Fibroblast of skin of back (primary cell): ENCODE measurements around the gene ZNF683. TPM values are rescaled to one million over a fixed set of nuclear protein-coding genes. Genes with fewer than 3 reads are reported as not detected.
"Not testable (repeated sequence)": the region's sequence is repeated elsewhere in the genome, so short reads cannot be mapped to it uniquely, and the experiment has no call there.

ENCODE experiments used
- DNase-seq: peaks from one replicate; pipeline ENCODE4 v3.0.0-alpha.2; 2013
- polyA plus RNA-seq, 2 experiments: library from polyadenylated mRNA; unstranded; fragments of 120-200 nt; gene quantifications; one replicate each; pipeline ENCODE4 v1.2.1, GENCODE V29; 2013; ENCODE audit not compliant: insufficient read length in 2 of 2

Gene ZNF683
- not detected for polyA plus RNA-seq (2013, experiment 1 of 2; ENCODE audit: insufficient read length)
- polyA plus RNA-seq (2013, experiment 2 of 2; ENCODE audit: insufficient read length), result not detected

DNA sequence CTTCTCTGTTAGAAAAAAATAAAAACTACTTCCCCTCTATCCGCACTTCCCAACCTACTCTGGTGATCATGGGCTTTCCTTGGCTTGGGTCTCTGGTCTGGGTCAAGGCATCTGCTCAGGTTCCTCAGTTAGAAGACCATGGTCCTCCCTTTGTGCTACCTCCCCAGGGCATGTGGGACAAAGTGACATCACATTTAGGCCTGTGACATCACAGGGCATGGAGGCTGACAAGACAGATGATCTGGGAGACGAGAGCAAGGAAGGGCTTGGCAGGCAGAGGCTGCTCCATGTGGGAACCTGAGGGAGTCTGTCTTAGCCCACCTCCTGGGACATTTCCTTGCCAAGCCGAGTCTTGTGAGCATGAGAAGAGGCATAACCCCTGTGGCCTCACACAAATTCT lies at the start of gene ZNF683:
Gene ZNF683 (minus strand): TSS at position 140 of the 400 bp plus-strand sequence. CDS start 4,179 bp downstream, outside the sequence.
- not testable (repeated sequence) for DNase-seq

DNA sequence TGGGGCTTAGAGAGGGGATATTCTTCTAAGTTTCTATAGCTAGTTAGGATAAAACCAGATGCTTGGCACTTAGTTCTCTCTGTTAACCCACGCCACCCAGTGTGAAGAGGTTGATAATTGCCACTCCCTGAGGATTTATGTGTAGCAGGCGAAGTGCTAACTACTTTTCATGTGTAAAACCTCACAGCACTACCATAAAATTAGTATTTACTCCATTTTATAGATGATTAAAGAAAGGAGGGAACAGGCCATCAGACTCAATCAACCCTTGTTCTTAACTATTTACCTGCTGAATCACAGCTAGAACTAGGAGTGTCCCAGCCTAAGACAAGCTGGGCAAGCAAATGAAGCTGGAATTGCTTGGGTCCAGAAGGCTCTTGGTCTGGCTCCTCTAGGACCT lies 46.9 kb upstream of the ZNF683 start:
- DNase-seq, result no peak

GRCh38 chr1:26418865-26419349 lies 46.4 kb upstream of the ZNF683 start:
- DNase-seq, result peak; percentile 31

DNA sequence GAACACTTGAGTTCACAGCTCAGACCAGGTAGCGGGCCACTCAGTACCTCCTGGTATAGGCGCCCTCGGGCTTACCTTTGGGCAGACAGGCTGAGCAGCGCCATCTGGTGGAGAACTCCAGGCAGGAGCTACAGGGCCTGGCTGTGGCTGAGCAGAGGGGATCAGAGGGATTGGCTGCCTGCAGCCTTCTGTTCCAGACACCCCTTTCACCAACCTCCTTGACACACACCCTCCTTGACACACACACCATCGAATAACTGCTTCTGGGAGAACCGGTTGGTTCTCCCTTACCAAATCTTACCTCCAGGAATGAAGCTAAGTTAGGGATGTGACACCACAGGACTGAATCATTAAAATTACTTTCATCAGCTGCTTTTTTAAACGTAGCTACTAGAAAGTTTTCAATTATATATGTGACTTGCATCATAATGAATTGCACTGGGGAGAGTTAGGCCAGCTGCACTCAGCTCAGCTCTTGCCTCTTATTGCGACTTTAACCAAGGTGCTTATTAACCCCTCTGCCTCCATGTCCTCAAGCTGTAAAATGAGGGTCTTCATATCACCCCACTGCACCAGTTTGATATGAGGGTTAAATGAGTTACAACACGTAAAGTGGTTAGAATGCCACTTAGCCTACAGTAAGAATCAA lies 44.7 kb upstream of the ZNF683 start:
- peak; percentile 50 for DNase-seq

- no peak for DNase-seq
These were observed 40.5 kb upstream of the ZNF683 start for GRCh38 chr1:26413031-26413430.

GRCh38 chr1:26412180-26412840 lies 39.8 kb upstream of the ZNF683 start:
- peak; percentile 6 for DNase-seq

GRCh38 chr1:26411624-26412074 lies 39.1 kb upstream of the ZNF683 start:
- DNase-seq, result no peak

- DNase-seq, result no peak
These were observed 38.4 kb upstream of the ZNF683 start, which contains the start of gene LIN28A for GRCh38 chr1:26410706-26411623. Gene LIN28A, plus strand, starts transcription at chr1:26410817. Its CDS starts 75 bp downstream, at chr1:26410892.

GRCh38 chr1:26409191-26409807 lies 36.7 kb upstream of the ZNF683 start:
- DNase-seq, result no peak

DNA sequence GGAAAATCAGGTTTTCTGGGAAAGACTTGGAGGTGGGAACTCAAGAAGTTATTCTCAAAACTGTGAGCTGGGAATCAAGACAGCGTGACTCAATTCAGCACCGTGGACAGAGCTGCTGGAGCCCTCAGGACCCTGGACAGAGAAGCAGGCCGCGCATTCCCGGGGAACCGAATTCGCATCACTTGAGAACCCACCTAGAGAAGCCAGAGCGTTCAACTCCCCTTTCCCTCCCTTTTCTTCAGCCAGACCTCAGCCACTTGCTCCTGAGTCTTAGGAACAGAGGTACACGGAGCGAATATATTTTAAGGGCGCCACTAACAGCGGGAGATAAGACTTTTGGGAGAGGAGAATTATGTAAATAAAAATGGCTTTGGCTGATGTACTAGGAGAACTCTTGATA lies 36.1 kb upstream of the ZNF683 start:
- peak; percentile 71 for DNase-seq

- peak; percentile 95 for DNase-seq
These were observed 32.8 kb upstream of the ZNF683 start for GRCh38 chr1:26405281-26405915.

- peak; percentile 72 for DNase-seq
These were observed 32.1 kb upstream of the ZNF683 start for GRCh38 chr1:26404641-26405040.

- peak; percentile 15 for DNase-seq
These were observed 31.1 kb upstream of the ZNF683 start for GRCh38 chr1:26403656-26404055.

DNA sequence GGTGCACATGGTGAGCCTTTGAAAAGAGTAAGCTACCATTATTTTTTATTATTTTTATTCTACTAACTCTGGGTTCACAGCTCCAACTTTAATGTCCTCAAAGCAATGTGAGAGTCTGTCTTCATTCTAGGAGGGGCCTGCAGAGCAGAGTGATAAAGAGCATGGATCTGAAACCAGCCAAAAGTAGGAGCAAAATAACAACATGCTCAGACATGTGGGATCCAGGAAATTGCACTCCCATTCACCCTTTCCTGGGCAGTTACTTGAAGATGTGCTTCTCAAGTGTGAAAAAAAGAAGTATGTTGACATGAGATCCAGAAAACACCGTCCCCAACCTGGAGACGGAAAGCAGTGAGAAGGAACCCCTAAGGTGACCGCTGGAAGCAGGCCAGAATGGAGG lies 29.3 kb upstream of the ZNF683 start:
- DNase-seq, result no peak

- no peak for DNase-seq
These were observed 26.5 kb upstream of the ZNF683 start for GRCh38 chr1:26399034-26399433.

- no peak for DNase-seq
These were observed 23.2 kb upstream of the ZNF683 start for GRCh38 chr1:26395754-26396153.

DNA sequence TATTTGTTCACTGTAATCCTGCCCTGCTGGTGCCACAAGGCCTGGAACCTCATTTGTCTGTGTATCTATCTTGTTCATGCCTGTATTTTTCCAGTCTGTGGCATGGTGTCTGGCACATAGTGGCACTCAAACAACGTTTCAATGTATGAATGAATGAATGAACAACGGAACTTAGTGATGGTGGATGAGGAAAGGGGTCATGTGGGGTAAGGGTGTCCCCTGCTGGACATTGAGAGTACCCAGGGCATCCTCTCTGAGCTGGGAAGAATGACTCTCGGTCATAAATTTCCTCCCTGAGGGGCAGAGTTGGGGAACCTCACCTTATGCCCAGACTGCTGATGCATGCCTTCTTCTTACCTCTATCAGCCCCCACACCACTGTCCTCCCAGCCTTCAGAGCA lies 18.9 kb upstream of the ZNF683 start:
- peak; percentile 61 for DNase-seq

DNA sequence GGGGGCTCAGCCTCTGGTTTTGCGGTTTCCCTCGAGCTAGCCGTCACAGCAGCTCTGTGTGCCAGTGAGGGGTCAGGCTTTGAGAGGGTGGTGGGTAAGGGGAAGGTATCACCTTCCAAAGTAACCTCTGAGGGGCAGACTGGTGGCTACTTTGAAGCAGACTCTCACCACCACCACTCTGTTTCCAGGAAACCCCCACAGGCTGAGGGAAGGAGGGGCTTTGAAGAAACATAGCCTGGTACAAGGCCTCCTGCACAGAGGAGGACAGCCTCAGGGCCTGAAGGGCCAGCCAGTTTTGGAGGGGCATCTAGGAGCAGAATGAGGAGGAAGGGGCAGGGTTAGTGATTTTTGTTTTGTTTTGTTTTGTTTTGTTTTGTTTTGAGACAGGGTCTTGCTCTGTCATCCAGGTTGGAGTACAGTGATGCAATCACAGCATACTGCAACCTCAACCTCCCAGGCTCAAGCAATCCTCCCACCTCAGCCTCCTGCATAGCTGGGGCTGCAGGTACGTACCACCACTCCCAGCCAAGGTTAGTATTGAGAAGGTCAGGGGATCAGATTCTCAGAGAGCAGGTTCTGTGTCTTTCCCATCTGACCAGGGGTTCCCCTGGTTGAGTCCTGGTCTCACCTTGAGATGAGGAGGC lies 17.2 kb upstream of the ZNF683 start:
- DNase-seq, result no peak

GRCh38 chr1:26388791-26389445 lies 16.4 kb upstream of the ZNF683 start:
- no peak for DNase-seq

GRCh38 chr1:26387447-26387846 lies 14.9 kb upstream of the ZNF683 start:
- DNase-seq, result peak; percentile 34

DNA sequence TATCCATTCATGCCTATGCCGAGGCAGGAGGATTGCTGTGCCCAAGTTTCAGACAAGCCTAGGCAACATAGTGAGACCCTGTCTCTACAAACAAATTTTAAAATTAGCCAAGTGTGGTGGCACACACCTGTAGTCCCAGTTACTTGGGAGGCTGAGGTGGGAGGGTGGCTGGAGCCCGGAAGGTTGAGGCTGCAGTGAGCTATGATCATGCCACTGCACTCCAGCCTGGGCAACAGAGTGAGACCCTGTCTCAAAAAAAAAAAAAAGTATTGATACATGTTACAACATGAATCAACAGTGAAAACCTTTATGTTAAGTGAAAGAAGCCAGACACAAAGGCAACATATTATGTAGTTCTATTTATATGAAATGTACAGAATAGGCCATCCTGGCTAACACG lies 12.5 kb upstream of the ZNF683 start:
- not testable (repeated sequence) for DNase-seq
